HG03342 (cell line): ENCODE results near the gene HTT.

ENCODE experiments used
- ATAC-seq: cut with Tn5 transposase; IDR thresholded peaks from one replicate; pipeline ENCODE4 v1.9.1; 2021; ENCODE audit warnings: mild to moderate bottlenecking, moderate library complexity; ENCODE audit not compliant: unreplicated experiment

The HTT gene

GRCh38 chr4:3233391-3234071 lies 159.1 kb downstream of the HTT start:
- ATAC-seq = no peak

DNA sequence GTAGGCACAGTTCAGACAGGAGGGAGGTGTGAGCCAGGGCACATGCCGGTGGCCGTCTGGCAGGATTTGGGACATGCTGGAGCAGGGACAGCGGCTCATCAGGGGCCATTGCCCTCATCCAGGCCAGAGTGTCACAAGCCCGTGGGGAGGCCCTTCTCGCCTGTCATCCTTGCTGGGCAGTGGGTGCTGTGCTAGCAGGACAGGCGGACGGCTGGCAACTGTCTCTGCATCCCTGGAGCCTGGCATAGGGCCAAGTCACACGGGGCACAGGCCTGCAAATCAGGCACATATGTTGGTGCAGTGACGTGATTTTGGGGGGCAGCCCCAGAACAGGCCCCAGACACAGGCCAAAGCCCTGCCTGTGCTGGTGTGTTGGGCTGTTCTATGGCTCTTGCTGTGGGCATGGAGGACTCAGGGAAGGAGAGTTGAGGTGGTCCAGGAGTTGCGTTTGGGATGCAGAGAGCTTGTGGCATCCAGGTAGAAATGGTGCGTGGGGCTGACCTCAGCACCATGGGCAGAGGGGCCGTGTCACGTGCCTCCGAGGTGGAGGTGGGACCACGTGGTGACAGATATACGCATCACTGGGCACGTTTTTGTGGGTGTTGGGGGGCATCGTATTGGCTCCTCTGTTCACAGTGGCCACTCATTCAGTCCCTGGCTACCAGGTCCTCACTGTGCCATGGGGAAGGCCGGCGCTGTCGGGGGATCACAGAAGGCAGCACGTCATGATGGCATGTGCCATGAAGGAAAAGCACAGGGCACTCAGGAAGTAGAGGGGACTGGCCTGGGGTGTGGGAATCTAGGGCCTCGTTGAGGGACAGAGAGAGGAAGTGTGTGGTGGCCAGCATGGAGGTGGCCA lies 159.9 kb downstream of the HTT start:
- no peak for ATAC-seq

- ATAC-seq = no peak
Measured at GRCh38 chr4:3235030-3235345, 160.5 kb downstream of the HTT start.

GRCh38 chr4:3235581-3235980 lies 161.1 kb downstream of the HTT start:
- no peak for ATAC-seq

DNA sequence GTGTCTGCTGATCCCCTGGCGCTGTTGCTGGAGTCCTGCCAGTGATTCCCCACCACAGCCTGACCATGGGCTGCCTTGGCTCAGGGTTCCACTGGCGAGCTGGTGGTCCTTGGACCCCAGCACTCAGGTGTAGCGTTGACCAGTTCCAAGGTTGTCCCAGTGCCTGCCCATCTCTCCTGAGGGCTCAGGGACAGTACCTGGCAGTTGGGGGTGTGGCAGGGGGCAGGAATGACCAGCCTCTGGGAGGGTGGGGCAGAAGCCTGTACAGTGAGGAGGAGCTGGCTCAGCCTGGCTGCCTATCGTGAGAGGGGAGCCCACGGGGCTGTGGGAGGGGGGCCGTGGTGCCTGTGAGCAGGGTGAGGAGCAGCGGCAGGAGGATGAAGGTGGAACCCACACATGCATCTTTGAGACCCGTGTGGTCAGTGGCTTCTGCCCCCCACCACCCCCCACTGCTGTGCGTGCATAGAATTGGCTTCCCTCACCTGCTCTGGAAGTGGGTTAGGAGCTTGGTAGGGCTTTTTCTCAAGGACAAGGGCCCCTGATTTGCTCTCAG lies 161.9 kb downstream of the HTT start:
- ATAC-seq = no peak

GRCh38 chr4:3237266-3237665 lies 162.8 kb downstream of the HTT start:
- no peak for ATAC-seq

DNA sequence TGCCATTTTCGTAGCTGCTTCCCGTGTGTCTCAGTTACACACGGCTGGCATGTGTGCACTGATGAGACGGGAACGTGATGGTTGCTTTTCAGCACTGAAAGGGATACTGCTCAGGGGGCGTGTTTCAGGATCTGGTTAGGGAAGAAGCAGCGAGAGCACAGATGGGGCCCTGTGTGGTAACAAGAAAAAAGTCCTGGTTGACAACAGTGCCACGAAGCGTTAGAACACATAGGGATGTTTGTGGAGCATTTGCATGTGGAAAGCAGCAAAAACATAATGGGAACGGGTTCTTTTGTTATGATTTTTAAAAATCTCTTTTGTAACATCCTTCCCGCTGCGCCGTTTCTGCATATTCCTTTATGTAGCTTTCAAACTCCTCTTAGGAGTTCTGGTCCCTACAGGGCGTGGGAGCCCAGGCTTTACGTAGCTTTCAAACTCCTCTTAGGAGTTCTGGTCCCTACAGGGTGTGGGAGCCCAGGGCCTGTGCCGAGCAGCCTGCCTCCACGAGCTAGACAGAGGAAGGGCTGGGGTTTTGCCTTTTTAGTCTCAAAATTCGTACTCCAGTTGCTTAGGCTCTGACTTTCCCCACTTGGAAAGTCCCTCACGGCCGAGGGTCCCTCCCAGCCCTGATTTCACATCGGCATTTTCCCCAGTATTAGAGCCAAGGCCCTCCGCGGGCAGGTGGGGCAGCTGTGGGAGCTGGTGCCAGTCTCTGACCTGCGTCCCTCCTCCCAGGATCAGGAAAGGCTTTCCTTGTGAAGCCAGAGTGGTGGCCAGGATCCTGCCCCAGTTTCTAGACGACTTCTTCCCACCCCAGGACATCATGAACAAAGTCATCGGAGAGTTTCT lies 163.5 kb downstream of the HTT start:
- no peak for ATAC-seq

GRCh38 chr4:3238721-3239120 lies 164.2 kb downstream of the HTT start:
- ATAC-seq = no peak

DNA sequence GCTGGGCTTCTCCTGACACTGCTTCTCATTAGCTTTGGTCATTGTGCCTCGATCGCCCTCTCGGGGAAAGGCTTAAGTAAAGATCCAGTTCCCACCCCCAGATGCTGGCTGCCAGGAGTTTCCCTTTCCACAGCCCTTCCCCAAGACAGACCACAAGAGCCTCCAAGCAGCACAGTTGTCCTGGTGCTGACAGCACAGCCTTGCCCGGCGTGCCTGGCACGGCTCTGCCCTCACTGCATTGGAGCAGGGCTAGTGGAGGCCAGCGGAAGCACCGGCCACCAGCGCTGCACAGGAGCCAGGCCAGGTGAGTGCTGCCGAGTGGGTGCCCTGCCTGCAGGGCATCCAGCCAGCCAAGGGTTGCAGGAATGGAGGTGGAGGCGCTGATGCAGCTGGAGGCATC lies 164.8 kb downstream of the HTT start:
- no peak for ATAC-seq

- ATAC-seq = no peak
Measured at GRCh38 chr4:3239998-3240920, 165.8 kb downstream of the HTT start.

- no peak for ATAC-seq
Measured at GRCh38 chr4:3240936-3241522, 166.5 kb downstream of the HTT start.

- no peak for ATAC-seq
Measured at GRCh38 chr4:3241898-3242524, 167.5 kb downstream of the HTT start.

GRCh38 chr4:3243136-3243780 lies 168.8 kb downstream of the HTT start:
- ATAC-seq = no peak

GRCh38 chr4:3244002-3244401 lies 169.5 kb downstream of the HTT start:
- ATAC-seq = no peak

GRCh38 chr4:3244747-3245146 lies 170.3 kb downstream of the HTT start:
- ATAC-seq = no peak

GRCh38 chr4:3245676-3246075 lies 171.2 kb downstream of the HTT start:
- no peak for ATAC-seq

GRCh38 chr4:3246458-3247398 lies 172.2 kb downstream of the HTT start:
- ATAC-seq = no peak
